Fibroblast of skin of left quadriceps (primary cell): ENCODE data around the gene AMHR2.
"Not testable (repeated sequence)": the region's sequence is repeated elsewhere in the genome, so short reads cannot be mapped to it uniquely, and the experiment has no call there.

Experiments used
- DNase-seq, 2 experiments: peaks; one replicate each; pipeline ENCODE4 v3.0.0-alpha.2; 2013; ENCODE audit warnings: low read depth in 2 of 2

Gene AMHR2

DNA sequence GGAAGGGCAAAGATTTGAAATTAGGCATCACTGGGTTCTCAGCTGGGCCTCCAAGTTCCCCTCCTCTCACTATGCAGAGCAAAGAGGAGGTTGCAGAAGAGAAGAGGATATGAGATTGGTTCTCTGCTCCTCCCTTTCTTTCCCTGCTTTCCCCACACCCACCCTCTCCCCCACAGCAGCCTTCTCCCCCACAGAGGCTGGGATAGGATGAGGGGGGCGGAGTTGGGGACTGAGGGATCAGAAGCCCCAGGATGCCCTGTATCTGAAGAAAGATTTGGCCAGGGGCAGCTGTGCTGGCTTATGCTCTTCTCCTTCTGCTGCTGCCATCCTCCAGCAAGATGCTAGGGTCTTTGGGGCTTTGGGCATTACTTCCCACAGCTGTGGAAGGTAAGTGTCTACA is at the start of gene AMHR2:
Gene AMHR2, plus strand, starts transcription at position 259 of the 400 bp plus-strand sequence. Its CDS starts 80 bp downstream, at position 339.
- no peak for DNase-seq

DNA sequence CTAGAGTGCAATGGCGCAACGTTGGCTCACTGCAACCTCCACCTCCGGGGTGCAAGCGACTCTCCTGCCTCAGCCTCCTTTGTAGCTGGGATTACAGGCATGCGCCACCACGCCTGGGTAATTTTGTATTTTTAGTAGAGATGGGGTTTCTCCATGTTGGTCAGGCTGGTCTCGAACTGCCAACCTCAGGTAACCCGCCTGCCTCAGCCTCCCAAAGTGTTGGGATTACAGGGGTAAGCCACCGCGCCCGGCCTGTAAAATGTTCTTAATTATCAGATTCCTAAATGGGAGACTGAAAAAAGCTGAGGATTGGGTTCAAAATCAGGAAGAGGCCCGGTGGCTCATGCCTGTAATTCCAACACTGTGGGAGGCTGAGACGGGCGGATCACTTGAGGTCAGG is 49.4 kb upstream of the AMHR2 start:
- DNase-seq: not testable (repeated sequence)

DNA sequence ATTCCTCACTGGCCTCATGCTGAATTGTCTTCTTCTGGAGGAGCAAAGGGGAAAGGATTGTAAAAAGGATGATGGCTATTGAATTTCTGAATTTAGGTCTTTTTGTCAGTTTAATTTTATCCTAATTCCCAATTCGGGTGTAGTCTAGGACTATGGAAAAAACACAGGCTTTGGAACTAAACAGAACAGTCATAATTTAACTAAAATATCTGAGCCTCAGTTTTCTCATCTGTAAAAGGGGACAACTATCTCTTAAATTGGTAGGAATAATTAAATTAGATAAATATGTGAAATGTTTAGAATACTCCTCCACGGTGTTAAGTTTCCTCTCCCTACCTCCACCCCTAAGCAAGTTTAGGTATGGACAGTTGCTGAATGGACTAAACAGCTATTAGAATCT is 46.9 kb upstream of the AMHR2 start:
- no peak for DNase-seq

DNA sequence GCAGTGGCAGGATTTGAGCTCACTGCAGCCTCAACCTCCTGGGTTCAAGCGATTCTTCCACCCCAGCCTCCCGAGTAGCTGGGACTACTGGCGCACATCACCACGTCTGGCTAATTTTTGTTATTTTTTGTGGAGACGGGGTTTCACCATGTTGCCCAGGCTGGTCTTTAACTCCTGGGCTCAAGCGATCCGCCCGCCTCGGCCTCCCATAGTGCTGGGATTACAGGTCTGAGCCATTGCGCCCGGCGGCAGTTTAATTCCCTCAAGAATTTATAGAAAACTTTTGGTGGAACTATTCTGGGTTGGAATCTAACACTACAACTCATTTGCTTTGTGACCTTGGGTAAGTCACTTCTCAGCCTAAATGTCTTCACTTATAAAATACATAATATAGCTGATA is 45.4 kb upstream of the AMHR2 start:
- DNase-seq: no peak

DNA sequence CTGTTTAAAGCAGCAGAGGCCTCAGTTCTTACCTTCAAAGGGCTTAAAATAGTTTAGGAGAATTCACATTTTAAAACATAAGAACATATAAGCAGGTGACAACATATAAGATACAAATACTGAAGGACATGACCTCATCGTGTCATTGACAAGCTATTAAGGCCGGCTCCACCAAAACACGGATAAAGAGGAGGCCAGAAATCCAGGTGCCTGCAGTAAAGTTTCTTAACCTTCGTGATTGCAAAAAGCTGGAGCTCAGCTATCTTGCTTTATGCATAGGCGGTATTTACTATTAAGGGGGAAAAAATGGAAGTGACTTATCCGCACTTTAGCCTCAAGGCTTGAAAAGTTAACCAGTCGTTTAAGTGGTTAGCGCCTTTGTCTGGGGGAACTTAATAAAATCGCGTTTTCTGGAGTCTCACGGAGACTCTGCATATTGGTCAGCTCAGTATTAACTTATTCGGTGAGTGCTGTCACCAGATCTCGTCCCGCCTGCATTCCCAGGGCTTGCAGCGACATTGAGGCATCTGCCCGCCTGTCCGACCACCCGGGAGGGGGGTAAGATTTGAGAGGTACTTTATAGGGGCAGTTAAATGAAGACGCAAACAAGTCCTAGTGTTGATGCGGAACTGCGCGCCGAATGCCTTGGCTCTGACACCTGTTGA is 44.8 kb upstream of the AMHR2 start:
- DNase-seq: no peak

DNA sequence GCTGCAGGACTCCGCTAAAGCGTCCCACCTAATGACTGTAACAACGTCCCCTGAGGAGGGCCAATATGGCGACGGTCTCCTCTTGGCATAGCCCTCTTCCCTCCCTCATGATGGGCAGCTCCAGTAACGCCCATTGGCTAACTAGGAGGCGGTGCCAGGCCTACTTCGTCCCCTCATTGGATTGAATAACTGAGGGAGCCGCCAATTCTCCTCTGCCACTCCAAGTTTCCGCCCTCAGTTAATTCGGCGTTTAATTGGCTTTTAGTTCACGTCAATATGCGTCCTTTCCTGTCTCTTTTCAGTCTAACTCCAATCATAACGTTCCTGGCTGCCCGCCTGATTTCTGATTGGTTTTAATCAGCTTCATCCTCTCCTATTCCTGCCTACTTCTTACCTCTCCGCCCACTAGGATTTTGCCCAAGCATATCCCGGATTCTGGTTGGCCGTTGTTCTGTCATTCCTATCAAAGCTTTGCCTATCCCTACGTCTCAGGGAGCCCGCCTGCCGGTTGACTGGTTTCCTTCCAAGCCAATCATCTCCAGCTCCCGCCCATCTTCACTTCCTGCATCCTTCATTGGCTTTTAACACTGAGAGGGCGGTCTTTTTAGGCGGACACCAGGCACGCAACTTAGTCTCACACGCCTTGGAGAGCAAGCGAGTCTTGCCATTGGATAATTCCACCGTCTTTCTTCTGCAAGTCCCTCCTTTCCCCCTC is 44.1 kb upstream of the AMHR2 start:
- DNase-seq: peak; percentile 100

DNA sequence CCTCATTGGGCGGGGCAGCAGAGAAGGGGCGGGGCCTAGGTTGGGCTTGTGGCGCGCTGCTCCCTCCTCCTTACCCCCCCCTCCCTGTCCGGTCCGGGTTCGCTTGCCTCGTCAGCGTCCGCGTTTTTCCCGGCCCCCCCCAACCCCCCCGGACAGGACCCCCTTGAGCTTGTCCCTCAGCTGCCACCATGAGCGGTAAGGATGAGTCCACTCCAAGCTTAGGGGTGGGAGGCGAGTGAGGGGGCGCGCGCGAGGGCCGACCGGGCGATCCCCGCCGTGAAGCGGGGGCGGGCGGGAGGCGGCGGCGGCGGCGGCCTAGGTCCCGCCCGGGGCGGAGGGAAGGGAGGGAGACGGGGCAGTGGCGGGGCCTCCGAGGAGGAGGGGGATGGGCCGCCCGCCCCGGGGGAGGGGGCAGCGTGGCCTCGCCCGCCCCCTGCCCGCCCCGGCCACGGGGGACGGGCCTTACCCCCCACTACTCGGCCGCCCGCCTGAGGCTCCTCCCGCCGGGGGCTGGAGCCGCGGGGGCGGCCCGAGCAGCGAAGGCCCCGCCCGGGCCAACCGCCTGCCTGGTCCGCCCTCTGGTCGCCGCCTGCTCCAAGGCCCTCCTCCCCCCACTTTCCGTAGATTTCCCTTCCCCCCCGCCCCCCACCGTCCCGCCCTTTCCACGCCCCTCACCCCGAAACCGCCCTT is 43.4 kb upstream of the AMHR2 start, which contains the start of gene SP1:
Gene SP1, plus strand, starts transcription at position 73 of the 690 bp plus-strand sequence. Its CDS starts 116 bp downstream, at position 189.
- peak; percentile 90 for DNase-seq

DNA sequence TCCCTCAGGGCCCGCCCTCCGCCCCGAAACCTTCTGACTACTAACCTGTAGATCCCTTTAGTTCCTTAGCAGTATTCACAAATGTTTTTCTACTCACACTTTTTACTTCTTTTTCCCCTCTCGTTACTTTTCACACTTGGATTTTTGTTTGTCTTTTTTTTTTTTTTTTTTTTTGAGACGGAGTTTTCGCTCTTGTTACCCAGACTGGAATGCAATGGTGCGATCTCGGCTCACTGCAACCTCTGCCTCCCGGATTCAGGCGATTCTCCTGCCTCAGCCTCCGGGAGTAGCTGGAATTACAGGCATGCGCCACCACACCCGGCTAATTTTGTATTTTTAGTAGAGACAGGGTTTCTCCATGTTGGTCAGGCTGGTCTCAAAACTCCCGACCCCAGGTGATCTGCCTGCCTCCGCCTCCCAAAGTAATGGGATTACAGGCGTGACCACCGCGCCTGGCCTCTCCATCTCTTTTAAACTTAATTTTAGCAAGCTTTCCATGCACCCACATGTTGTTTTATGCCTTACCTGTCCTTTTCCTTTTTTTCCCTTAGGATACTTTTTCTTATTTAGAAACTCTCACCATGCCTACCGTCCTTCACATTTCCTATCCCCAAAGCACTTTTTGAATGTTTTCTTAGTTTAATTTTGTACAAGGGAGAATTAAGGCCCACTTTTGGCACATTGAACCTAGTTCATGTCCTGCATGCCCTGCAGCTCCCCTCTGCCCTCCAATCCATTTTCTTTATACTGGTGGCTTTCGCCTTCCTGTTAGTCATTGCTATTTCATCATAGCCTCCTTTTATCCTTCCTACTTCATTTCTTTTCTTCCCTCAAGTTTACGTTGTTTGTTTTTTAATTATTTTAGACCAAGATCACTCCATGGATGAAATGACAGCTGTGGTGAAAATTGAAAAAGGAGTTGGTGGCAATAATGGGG is 42.6 kb upstream of the AMHR2 start:
- no peak for DNase-seq

DNA sequence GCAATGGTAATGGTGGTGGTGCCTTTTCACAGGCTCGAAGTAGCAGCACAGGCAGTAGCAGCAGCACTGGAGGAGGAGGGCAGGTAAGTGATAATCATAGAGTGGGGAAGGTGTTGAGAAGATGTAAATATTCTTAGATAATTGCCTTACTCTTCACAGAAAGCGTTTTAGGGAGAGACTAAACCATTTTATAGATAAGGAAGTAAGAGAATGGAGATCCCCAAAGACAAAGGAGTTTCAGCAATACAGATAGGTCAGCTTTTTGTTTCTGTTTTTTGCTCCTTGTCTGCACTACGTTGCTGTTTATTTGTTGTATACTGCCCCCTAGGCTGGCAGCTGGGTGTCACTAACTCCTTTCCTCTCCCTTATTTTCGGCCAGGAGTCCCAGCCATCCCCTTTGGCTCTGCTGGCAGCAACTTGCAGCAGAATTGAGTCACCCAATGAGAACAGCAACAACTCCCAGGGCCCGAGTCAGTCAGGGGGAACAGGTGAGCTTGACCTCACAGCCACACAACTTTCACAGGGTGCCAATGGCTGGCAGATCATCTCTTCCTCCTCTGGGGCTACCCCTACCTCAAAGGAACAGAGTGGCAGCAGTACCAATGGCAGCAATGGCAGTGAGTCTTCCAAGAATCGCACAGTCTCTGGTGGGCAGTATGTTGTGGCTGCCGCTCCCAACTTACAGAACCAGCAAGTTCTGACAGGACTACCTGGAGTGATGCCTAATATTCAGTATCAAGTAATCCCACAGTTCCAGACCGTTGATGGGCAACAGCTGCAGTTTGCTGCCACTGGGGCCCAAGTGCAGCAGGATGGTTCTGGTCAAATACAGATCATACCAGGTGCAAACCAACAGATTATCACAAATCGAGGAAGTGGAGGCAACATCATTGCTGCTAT is 41.7 kb upstream of the AMHR2 start:
- no peak for DNase-seq

DNA sequence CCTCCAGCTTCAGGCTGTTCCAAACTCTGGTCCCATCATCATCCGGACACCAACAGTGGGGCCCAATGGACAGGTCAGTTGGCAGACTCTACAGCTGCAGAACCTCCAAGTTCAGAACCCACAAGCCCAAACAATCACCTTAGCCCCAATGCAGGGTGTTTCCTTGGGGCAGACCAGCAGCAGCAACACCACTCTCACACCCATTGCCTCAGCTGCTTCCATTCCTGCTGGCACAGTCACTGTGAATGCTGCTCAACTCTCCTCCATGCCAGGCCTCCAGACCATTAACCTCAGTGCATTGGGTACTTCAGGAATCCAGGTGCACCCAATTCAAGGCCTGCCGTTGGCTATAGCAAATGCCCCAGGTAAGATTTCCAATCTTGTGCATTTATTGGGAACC is 40.4 kb upstream of the AMHR2 start:
- no peak for DNase-seq

DNA sequence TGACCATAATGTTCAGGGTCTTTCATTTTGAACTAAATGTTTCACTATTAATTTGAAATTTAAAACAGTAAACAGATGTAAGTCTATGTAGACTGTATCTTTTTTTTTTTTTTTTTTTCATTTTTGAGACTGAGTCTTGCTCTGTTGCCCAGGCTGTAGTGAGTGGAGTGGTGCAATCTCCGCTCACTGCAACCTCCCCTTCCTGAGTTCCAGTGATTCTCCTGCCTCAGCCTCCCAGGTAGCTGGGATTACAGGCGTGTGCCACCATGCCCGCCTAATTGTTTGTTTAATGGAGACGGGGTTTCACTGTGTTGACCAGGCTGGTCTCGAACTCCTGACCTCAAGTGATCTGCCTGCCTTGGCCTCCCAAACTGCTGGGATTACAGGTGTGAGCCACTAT is 37.3 kb upstream of the AMHR2 start:
- DNase-seq: not testable (repeated sequence)

DNA sequence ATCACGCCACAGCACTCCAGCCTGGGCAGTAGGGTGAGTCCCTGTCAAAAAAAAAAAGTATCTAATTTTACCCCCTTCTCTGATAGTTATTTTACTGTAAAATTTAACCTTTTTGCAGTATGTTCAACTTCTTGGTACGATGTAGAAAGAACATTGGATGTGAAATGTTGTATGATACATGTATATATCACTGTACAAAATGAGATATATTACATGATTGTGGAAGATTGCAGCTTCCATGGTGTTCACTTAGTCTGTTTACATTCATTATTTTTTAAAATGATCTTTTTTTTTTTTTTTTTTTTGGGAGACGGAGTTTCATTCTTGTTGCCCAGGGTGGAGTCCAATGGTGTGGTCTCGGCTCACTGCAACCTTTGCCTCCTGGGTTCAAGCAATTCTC is 34.7 kb upstream of the AMHR2 start:
- no peak for DNase-seq

DNA sequence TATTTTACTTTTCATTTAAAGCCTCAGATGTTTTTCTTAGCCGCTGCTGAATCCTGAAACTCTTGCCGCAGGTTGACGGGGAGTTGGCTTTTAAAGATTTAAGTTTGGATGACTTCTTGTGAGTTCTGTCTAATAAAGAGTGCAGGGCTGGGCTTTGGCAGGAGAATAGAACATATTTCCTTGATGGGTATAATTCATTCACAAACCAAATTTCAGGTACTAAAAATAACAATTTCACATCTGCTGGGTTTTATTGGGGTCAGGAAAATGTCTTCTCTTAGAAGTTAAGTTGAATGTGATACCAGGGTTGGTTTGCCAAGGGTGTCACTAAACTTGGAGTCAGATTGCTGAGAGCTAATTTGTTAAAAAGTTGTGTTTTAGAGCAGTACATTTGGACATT is 34.0 kb upstream of the AMHR2 start:
- DNase-seq: no peak

DNA sequence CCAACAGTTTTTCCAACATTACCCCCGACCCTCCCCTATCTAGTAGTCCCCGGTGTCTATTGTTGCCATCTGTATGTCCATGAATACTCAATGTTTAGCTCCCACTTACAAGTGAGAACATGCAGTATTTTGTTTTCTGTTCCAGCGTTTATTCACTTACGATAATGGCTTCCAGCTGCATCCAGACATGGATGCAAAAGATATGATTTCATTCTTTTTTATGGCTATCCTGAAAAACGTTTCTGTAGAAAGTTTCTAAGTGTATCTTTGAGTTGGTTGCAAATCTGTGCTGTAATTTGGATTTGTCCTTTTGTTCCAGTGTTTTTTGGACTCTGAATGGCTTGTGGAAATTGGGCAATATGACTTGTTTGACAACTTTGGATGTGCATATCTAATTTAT is 31.9 kb upstream of the AMHR2 start:
- DNase-seq: no peak

DNA sequence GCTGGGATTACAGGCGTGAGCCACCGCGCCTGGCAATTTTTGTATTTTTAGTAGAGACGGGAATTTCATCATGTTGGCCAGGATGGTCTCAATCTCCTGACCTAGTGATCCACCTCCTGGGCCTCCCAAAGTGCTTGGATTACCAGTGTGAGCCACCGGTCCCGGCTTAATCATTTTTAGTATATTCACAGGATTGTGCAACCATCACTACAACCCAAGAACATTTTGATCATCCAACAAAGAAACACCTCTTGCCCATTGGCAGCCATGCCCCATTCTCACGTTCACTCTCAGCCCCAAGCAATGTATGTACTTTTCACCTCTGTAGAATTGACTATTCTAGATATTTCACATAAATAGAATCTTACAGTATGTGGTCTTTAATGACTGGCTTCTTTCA is 23.8 kb upstream of the AMHR2 start:
- DNase-seq: no peak

DNA sequence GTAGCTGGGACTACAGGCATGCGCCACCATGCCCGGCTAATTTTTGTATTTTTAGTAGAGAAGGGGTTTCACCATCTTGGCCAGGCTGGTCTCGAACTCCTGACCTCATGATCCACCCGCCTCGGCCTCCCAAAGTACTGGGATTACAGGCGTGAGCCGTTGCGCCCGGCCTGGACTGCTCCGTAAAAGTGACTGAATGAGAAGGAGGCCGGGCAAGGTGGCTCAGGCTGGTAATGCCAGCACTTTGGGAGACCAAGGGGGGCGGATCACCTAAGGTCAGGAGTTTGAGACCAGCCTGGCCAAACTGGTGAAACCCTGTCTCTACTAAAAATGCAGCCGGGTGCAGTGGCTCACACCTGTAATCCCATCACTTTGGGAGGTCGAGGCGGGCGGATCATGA is 21.3 kb upstream of the AMHR2 start:
- DNase-seq: not testable (repeated sequence)

DNA sequence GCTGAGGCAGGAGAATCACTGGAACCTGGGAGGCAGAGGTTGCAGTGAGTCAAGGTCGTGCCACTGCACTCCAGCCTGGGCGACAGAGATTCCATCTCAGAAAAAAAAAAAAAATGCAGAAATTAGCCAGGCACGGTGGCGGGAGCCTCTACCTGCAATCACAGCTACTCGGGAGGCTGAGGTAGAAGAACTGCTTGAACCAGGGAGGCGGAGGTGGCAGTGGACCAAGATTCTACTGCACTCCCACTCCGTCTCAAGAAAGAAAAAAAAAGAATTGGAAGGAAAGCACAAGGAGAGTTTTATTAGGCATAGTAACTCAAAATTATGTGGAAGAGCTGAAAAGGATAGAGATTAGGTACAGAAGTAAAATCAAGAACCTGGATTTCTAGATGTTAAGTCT is 20.8 kb upstream of the AMHR2 start:
- no peak for DNase-seq

DNA sequence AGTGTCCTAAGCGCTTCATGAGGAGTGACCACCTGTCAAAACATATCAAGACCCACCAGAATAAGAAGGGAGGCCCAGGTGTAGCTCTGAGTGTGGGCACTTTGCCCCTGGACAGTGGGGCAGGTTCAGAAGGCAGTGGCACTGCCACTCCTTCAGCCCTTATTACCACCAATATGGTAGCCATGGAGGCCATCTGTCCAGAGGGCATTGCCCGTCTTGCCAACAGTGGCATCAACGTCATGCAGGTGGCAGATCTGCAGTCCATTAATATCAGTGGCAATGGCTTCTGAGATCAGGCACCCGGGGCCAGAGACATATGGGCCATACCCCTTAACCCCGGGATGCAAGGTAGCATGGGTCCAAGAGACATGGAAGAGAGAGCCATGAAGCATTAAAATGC is 12.7 kb upstream of the AMHR2 start:
- DNase-seq: no peak

DNA sequence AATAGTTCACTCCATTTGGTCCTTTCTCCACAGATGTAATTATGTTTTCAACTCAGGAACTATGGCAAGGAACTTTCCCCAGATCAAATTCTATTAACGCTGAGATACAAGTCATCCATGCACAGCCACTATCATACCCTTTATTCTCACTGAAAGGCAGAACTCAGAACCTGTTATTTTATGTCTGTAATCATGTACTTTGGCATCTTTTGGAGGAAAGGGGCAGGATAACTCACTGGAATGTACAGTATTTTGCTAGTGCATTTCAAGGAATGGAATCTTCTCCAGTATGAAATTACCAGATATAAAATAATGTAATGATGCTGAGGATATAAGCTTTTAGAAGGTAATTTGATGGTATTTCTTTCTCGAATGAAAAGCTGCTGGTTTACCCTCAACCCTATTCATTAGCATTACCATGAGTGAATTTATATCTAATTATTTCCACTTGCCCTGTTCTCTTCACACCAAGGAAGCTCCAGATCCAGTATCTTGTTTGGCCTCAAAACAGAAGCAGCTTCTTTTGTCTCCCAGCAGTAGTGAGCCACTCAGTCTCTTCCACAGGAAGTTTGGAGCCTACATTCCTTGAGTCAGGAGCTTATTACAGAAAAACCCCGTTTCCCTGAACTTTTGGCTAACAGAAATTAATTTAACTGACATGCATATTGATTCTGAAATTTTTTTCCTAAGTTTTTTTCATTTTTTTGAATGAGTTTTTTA is 10.0 kb upstream of the AMHR2 start:
- DNase-seq: no peak
